GM19099 (cell line): ENCODE data around the gene GTF3C2.

Experiments
- POLR2A ChIP-seq: IDR thresholded peaks from 3 replicates; pipeline ENCODE4 v1.6.1; 2011; ENCODE audit warnings: low read depth; ENCODE audit not compliant: insufficient read length; ENCODE audit errors: extremely low read depth

The GTF3C2 gene

GRCh38 chr2:27356382-27357181 lies at the start of gene GTF3C2:
GTF3C2 (minus strand) TSS chr2:27356764; CDS start chr2:27343554, 13,210 bp downstream.
- peak; percentile 75 for TF ChIP-seq POLR2A

GRCh38 chr2:27400348-27401135 lies 44.0 kb upstream of the GTF3C2 start:
- TF ChIP-seq POLR2A = no peak

- no peak for TF ChIP-seq POLR2A
Observed at GRCh38 chr2:27398962-27399361, 42.4 kb upstream of the GTF3C2 start.

GRCh38 chr2:27393225-27393624 lies 36.7 kb upstream of the GTF3C2 start:
- no peak for TF ChIP-seq POLR2A

GRCh38 chr2:27390822-27391679 lies 34.5 kb upstream of the GTF3C2 start:
- no peak for TF ChIP-seq POLR2A

GRCh38 chr2:27381577-27382181 lies 25.1 kb upstream of the GTF3C2 start:
- no peak for TF ChIP-seq POLR2A

- TF ChIP-seq POLR2A = peak; percentile 78
Observed at GRCh38 chr2:27380626-27381545, 24.3 kb upstream of the GTF3C2 start, which contains the start of gene ZNF513. ZNF513 (minus strand) TSS chr2:27380734; CDS start chr2:27380526, 208 bp downstream.

- TF ChIP-seq POLR2A = peak; percentile 14
Observed at GRCh38 chr2:27379836-27380625, 23.5 kb upstream of the GTF3C2 start.

- TF ChIP-seq POLR2A = no peak
Observed at GRCh38 chr2:27379383-27379835, 22.8 kb upstream of the GTF3C2 start.

GRCh38 chr2:27378809-27379290 lies 22.3 kb upstream of the GTF3C2 start:
- TF ChIP-seq POLR2A = no peak

- TF ChIP-seq POLR2A = peak; percentile 26
Observed at GRCh38 chr2:27378096-27378808, 21.7 kb upstream of the GTF3C2 start.

GRCh38 chr2:27377618-27378095 lies 21.1 kb upstream of the GTF3C2 start:
- TF ChIP-seq POLR2A = peak; percentile 16
